ENCODE data around the gene TINAGL1. TPM values are rescaled to one million over a fixed set of nuclear protein-coding genes. Genes with fewer than 3 reads are reported as not detected.
A peak's percentile ranks its signal among the peaks of the same experiment; 100 is the strongest.

The TINAGL1 gene
- total RNA-seq, 1 donor from 2014 or later: 268 TPM

GRCh38 chr1:31620631-31621497 lies 44.5 kb downstream of the TINAGL1 start:
- ATAC-seq (ENCODE audit: poor library complexity) (no peak), DNase-seq (no peak)
- intact Hi-C loops (cut with DNase I): no loop called here

- ATAC-seq (ENCODE audit: poor library complexity) (no peak), DNase-seq (no peak)
- intact Hi-C loops (cut with DNase I): no loop called here
Measured at GRCh38 chr1:31621498-31621820, 45.1 kb downstream of the TINAGL1 start.

GRCh38 chr1:31621847-31622730 lies 45.8 kb downstream of the TINAGL1 start:
- peak; percentile 26 for ATAC-seq (ENCODE audit: poor library complexity)
- DNase-seq: peak; percentile 61
- intact Hi-C loops (cut with DNase I): no loop called here

GRCh38 chr1:31623365-31623764 lies 47.0 kb downstream of the TINAGL1 start:
- DNase-seq (no peak), ATAC-seq (ENCODE audit: poor library complexity) (no peak)
- intact Hi-C loops (cut with DNase I): no loop called here

- DNase-seq: no peak
- intact Hi-C loops (cut with DNase I): no loop called here
- no peak for ATAC-seq (ENCODE audit: poor library complexity)
Measured at GRCh38 chr1:31624309-31624708, 48.0 kb downstream of the TINAGL1 start.

GRCh38 chr1:31624731-31625514 lies 48.6 kb downstream of the TINAGL1 start:
- ATAC-seq (ENCODE audit: poor library complexity) (no peak), DNase-seq (no peak)
- intact Hi-C loops (cut with DNase I): no loop called here

- DNase-seq: no peak
- intact Hi-C loops (cut with DNase I): no loop called here
- ATAC-seq (ENCODE audit: poor library complexity): no peak
Measured at GRCh38 chr1:31625561-31626222, 49.4 kb downstream of the TINAGL1 start.

- DNase-seq (no peak), ATAC-seq (ENCODE audit: poor library complexity) (peak; percentile 3)
- intact Hi-C loops (cut with DNase I): no loop called here
Measured at GRCh38 chr1:31626223-31627207, 50.2 kb downstream of the TINAGL1 start.

GRCh38 chr1:31627301-31627929 lies 51.1 kb downstream of the TINAGL1 start:
- intact Hi-C loops (cut with DNase I): no loop called here
- peak; percentile 75 for DNase-seq
- ATAC-seq (ENCODE audit: poor library complexity): peak; percentile 78

GRCh38 chr1:31627930-31628559 lies 51.7 kb downstream of the TINAGL1 start:
- intact Hi-C loops (cut with DNase I): no loop called here
- peak; percentile 80 for DNase-seq
- peak; percentile 81 for ATAC-seq (ENCODE audit: poor library complexity)

GRCh38 chr1:31628931-31629556 lies 52.7 kb downstream of the TINAGL1 start:
- intact Hi-C loops (cut with DNase I): no loop called here
- ATAC-seq (ENCODE audit: poor library complexity) (no peak), DNase-seq (no peak)

- intact Hi-C loops (cut with DNase I): no loop called here
- ATAC-seq (ENCODE audit: poor library complexity): no peak
- DNase-seq: no peak
Measured at GRCh38 chr1:31632649-31633048, 56.3 kb downstream of the TINAGL1 start.

- ATAC-seq (ENCODE audit: poor library complexity): no peak
- DNase-seq: no peak
- intact Hi-C loops (cut with DNase I): no loop called here
Measured at GRCh38 chr1:31633117-31633516, 56.8 kb downstream of the TINAGL1 start.
